Heart left ventricle (tissue), 16 donors: Measurements from ENCODE around the gene HHATL. TPM values are rescaled to one million over a fixed set of nuclear protein-coding genes. Genes with fewer than 3 reads are reported as not detected.

ENCODE experiments used
- ATAC-seq, 4 donors: fragments of 200-7000 bp; cut with Tn5 transposase; one replicate each; pipeline ENCODE4 v1.9.1; 2020 to 2022; ENCODE audit warnings: moderate library complexity in 4 of 4, mild to moderate bottlenecking in 3 of 4, moderate number of reproducible peaks in 1 of 4
- DNase-seq, 5 donors: peaks; one replicate each; pipeline ENCODE4 v3.0.0-alpha.2; 2020
- H3K27ac ChIP-seq, 12 donors: fragments of 200-600 bp; sonication (generic) in 4 of 12; one replicate each; pipeline versions ENCODE4 v1.5.0 to v1.8.0; 2016 to 2022; ENCODE audit warnings: mild to moderate bottlenecking in 2 of 12
- H3K27me3 ChIP-seq, 9 donors: fragments of 200-600 bp; sonication (generic) in 2 of 9; one replicate each; pipeline versions ENCODE4 v1.5.1 to v1.8.0; 2016 to 2022; ENCODE audit warnings: mild to moderate bottlenecking in 3 of 9
- H3K36me3 ChIP-seq, 9 donors: fragments of 200-600 bp; sonication (generic) in 2 of 9; one replicate each; pipeline versions ENCODE4 v1.5.0 to v1.8.0; 2018 to 2022; ENCODE audit warnings: mild to moderate bottlenecking in 2 of 9
- H3K4me1 ChIP-seq, 12 donors: fragments of 200-600 bp; sonication (generic) in 4 of 12; one replicate each; pipeline versions ENCODE4 v1.5.0 to v1.8.0; 2016 to 2022; ENCODE audit warnings: mild to moderate bottlenecking in 3 of 12
- H3K4me3 ChIP-seq, 12 donors: fragments of 200-600 bp; sonication (generic) in 4 of 12; one replicate each; pipeline versions ENCODE4 v1.5.0 to v1.8.0; 2017 to 2022; ENCODE audit warnings: mild to moderate bottlenecking in 9 of 12, moderate library complexity in 4 of 12
- H3K9me3 ChIP-seq, 12 donors: fragments of 200-600 bp; sonication (generic) in 4 of 12; one replicate each; pipeline versions ENCODE4 v1.5.0 to v1.8.0; 2016 to 2022; ENCODE audit warnings: mild to moderate bottlenecking in 1 of 12
- POLR2A ChIP-seq, 2 donors: fragments of 450-650 bp; IDR thresholded peaks; one replicate each; pipeline ENCODE4 v1.6.1; 2017; ENCODE audit warnings: antibody characterized with exemption in 2 of 2, mild to moderate bottlenecking in 2 of 2, moderate library complexity in 2 of 2
- WGBS, 4 donors: extraction: QIAGEN DNeasy Blood & Tissue Kit in 2 of 4; methylation state at CpG; one replicate each; pipeline versions ENCODE4 v1.1.5 to v1.1.7; 2013 to 2018; 5-methylcytosine and 5-hydroxymethylcytosine counted together
- intact Hi-C, 10 donors: fragments of 100-400 bp; cut with DNase I; formaldehyde crosslinking; loops; one replicate each; pipeline versions ENCODE4 v1.11.1 to v1.14.2; 2022
- polyA plus RNA-seq, 2 donors: library from polyadenylated mRNA; stranded (reverse); fragments of 200-250 nt; gene quantifications; one replicate each; pipeline ENCODE4 v1.2.3, GENCODE V29; 2013
- total RNA-seq, 9 donors: library from RNA; depleted of rRNA in 2 of 9; stranded (reverse); fragments of >200 nt in 2 of 9; fragmentation: NEBNext Ultra II Directional in 3 of 9; extraction: Animal tissue kit (Norgen Biotek cat#: 25700) in 3 of 9; gene quantifications; one replicate each; pipeline versions ENCODE4 v1.1.0 to v1.2.4, GENCODE V29; 2016 to 2023
- TF ChIP-seq, protein P1 (sequence below), 12 donors: fragments of 200-600 bp; sonication (generic) in 4 of 12; IDR thresholded peaks; one replicate each; pipeline versions ENCODE4 v1.5.0 to v1.8.0; 2018 to 2022; ENCODE audit warnings: antibody characterized with exemption in 12 of 12, mild to moderate bottlenecking in 5 of 12
- donor health status: ischemic (EF 13 %, LVEDD 7.1; RV severe dilation, severe dysfunction).
- donor health status: healthy with polysubstance abuse.
- donor health status: DM: no; HTN: yes; CAD: no.
- donor health status: DM: no; HTN: no; CAD: no.
- donor health status: ischemic (EF 25% LVEDD 6.9; RV normal size, moderate dysfunction).
- donor health status: ischemic (EF 25% LVEDD 5.7; RV mildly dilated, moderate dysfunction).
- donor health status: healthy.
- donor health status: DM: yes; HTN: yes; CAD: no.
- donor health status: ischemic (EF 35%, LVEDD 5.7; RV mildly dilated, moderate dysfunction).
- donor health status: nonischemic (EF 11% LVEDD 7.7; RV severe dilation, severe dysfunction).
- donor health status: DM: yes; HTN: yes; CAD: no.
- donor health status: PGD.
- donor health status: ischemic (EF 29% LVEDD 5.4; RV normal size, mild dysfunction).
- donor health status: nonischemic (EF 23%, LVEDD 6.1; RV moderate dilation, normal function).

Gene HHATL
- total and polyA plus RNA-seq, 11 donors: 188 to 1,023 (median 538) TPM

DNA sequence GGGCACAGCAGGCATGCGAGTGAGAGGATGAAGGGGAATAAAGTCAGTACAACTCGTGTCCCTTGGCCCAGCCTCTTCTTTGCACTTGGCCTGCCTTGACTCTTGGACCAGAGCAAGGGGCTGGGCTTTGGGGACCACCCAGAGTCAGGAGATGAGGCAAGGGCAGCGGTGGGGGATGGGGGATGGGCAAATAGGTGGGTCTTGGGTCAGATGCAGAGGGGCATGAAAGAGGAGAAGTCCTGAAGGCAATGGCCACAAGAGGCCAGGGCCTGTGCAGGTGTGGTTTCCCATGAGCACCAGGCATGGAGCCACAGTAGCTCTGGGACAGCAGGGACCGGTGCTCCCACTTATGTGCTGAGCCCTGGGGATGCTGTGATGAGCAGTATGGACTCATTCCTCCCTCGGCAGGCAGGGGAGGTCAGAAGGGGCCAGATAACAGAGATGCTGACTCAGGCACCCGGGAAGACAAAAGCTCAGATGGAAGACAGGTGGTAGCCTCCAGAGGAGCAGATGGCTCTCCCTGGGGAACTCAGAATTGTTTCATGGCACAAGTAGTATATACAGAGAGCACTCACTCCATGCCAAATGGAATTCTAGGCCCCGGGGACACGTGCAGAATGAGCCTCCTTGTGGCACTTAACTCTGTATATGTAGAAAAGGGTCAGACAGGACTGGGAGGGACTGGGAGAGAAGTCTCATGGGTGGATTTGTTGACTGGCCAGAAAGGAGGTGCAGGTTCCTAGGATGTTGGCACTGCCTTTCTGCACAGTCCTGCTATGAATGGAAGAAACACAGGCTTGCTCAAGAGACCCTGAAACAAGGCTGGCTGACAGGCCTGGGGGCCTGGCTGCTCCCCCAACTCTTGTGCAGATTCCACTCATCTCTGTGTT lies 34.8 kb downstream of the HHATL start:
- Histone ChIP-seq H3K9me3 (no peaks in the 10 kb centered on the region), H3K4me3 (no peak overlapping the region), H3K27me3 (no peaks in the 10 kb centered on the region), H3K4me1 (peaks cover 0 to 40% (median 26%) of the 10 kb centered on the region in 12 donors), H3K36me3 (peaks cover 0 to 4% (median 0%) of the 10 kb centered on the region in 9 donors), H3K27ac (peak overlapping the region in 7 of 12 donors; percentile 31 to 86 (median 75))
- DNase-seq (peak in 1 of 5 donors; percentile 37), ATAC-seq (peak in 3 of 4 donors; percentile 1 to 14 (median 5))
- TF ChIP-seq, protein P1, sequence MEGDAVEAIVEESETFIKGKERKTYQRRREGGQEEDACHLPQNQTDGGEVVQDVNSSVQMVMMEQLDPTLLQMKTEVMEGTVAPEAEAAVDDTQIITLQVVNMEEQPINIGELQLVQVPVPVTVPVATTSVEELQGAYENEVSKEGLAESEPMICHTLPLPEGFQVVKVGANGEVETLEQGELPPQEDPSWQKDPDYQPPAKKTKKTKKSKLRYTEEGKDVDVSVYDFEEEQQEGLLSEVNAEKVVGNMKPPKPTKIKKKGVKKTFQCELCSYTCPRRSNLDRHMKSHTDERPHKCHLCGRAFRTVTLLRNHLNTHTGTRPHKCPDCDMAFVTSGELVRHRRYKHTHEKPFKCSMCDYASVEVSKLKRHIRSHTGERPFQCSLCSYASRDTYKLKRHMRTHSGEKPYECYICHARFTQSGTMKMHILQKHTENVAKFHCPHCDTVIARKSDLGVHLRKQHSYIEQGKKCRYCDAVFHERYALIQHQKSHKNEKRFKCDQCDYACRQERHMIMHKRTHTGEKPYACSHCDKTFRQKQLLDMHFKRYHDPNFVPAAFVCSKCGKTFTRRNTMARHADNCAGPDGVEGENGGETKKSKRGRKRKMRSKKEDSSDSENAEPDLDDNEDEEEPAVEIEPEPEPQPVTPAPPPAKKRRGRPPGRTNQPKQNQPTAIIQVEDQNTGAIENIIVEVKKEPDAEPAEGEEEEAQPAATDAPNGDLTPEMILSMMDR (IDR thresholded peaks at IDR 0.05): no peak
- TF ChIP-seq POLR2A (IDR thresholded peaks at IDR 0.05): no peak
- 45 to 51% (median 51%) methylated on average over 8 of the region's 8 CpGs for WGBS, 4 donors
- intact Hi-C loops: loop anchor here in 1 of 10 donors (5.0 kb wide), 1 partner anchor 75 kb away; no protein-coding TSS in a partner anchor

GRCh38 chr3:42667096-42667522 lies 35.5 kb downstream of the HHATL start:
- Histone ChIP-seq H3K27ac (peak overlapping the region in 11 of 12 donors; percentile 12 to 86 (median 75)), H3K36me3 (peaks cover 0 to 5% (median 0%) of the 10 kb centered on the region in 9 donors), H3K27me3 (no peaks in the 10 kb centered on the region), H3K9me3 (no peaks in the 10 kb centered on the region), H3K4me1 (peaks cover 0 to 40% (median 26%) of the 10 kb centered on the region in 12 donors), H3K4me3 (no peak overlapping the region)
- TF ChIP-seq, protein P1 (IDR thresholded peaks at IDR 0.05): no peak
- no peak for TF ChIP-seq POLR2A (IDR thresholded peaks at IDR 0.05)
- ATAC-seq (peak in 3 of 4 donors; percentile 5 to 19 (median 10)), DNase-seq (peak in 2 of 5 donors; percentile 13 to 47)
- intact Hi-C loops: loop anchor here in 1 of 10 donors (5.0 kb wide), 1 partner anchor 75 kb away; no protein-coding TSS in a partner anchor
- 55 to 72% (median 62%) methylated on average over 4 to 7 of the region's 7 CpGs for WGBS, 4 donors

DNA sequence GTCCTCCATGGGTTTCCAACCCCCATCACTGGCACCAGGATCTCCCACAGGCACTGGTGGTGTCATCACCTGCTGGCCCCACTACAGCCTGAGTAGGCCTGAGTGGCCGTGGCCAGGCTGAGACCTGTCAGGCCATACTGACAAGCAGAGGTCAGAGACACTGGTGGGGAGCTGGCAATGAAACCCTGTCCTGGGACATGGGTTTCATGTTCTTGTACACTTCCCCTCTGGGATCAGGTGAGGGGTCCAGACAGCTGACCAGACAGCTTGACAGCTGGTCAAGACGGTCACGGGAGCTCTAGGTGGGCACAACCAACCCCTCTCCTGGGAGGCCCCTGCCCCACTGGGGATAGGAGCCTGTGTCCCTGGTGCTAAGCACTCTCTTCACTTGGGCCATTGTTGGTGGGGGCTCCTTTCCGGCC lies 36.0 kb downstream of the HHATL start:
- no peak overlapping the region for H3K4me3 ChIP-seq
- DNase-seq (peak in 3 of 5 donors; percentile 13 to 58 (median 18)), ATAC-seq (peak; percentile 33 to 44 (median 38))
- peaks cover 0 to 40% (median 26%) of the 10 kb centered on the region in 12 donors for H3K4me1 ChIP-seq
- no peaks in the 10 kb centered on the region for H3K9me3 ChIP-seq
- peaks cover 0 to 11% (median 0%) of the 10 kb centered on the region in 9 donors for H3K36me3 ChIP-seq
- peak overlapping the region; percentile 12 to 86 (median 75) for H3K27ac ChIP-seq
- WGBS, 4 donors: 42 to 62% (median 51%) methylated on average over 2 to 4 of the region's 4 CpGs
- intact Hi-C loops: loop anchor here in 1 of 10 donors (5.0 kb wide), 1 partner anchor 76 kb away; no protein-coding TSS in a partner anchor
- H3K27me3 ChIP-seq: no peaks in the 10 kb centered on the region
- TF ChIP-seq POLR2A (IDR thresholded peaks at IDR 0.05): no peak
- TF ChIP-seq, protein P1 (IDR thresholded peaks at IDR 0.05): no peak

DNA sequence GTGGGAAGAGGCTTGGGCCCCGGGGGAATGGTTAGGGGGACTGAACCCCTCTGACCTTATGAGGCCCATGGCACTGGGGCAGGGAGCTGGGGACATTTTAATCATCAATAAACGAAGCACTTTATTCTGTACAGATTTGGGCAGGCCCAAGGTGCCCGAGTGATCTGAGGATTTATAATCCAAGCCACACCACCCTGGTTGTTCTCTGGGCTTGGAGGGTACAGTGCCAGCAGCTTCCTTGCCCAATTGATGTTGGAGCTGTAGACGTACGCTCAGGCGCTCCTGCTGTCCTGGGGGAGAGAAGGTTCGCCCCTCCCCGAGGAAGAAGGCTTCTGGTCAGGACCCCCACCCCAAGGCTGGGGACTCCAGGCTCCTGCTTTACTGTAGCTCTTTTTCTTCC lies 36.6 kb downstream of the HHATL start:
- no peak for TF ChIP-seq POLR2A (IDR thresholded peaks at IDR 0.05)
- TF ChIP-seq, protein P1 (IDR thresholded peaks at IDR 0.05): no peak
- no peak overlapping the region for H3K4me3 ChIP-seq
- peaks cover 0 to 11% (median 0%) of the 10 kb centered on the region in 9 donors for H3K36me3 ChIP-seq
- peak overlapping the region; percentile 12 to 86 (median 75) for H3K27ac ChIP-seq
- WGBS, 4 donors: 45 to 65% (median 56%) methylated on average over 8 of the region's 8 CpGs
- no peaks in the 10 kb centered on the region for H3K27me3 ChIP-seq
- intact Hi-C loops: loop anchor here in 1 of 10 donors (5.0 kb wide), 1 partner anchor 76 kb away; no protein-coding TSS in a partner anchor
- H3K9me3 ChIP-seq: no peaks in the 10 kb centered on the region
- DNase-seq (peak in 1 of 5 donors; percentile 8), ATAC-seq (peak in 3 of 4 donors; percentile 1 to 6 (median 2))
- peaks cover 0 to 45% (median 26%) of the 10 kb centered on the region in 12 donors for H3K4me1 ChIP-seq
